Pancreas (tissue), 10 donors: ENCODE measurements around the gene GATA6. TPM values are rescaled to one million over a fixed set of nuclear protein-coding genes. Genes with fewer than 3 reads are reported as not detected.

ENCODE experiments used
- ATAC-seq, 4 donors: fragments of 200-7000 bp; cut with Tn5 transposase; one replicate each; pipeline versions ENCODE4 v1.8.0 to v1.9.1; 2020; ENCODE audit warnings: mild to moderate bottlenecking in 4 of 4, moderate library complexity in 4 of 4
- DNase-seq, 6 donors: peaks; one replicate each; pipeline ENCODE4 v3.0.0-alpha.2; 2020
- FAIRE-seq: peaks from 2 replicates; lab custom pipeline; 2012; peaks lifted over from hg19 to GRCh38; lab: Jason Lieb, UNC
- H3K27ac ChIP-seq, 4 donors: fragments of 200-600 bp; sonication (generic); 1 replicate in 3 of 4; 2 replicates in 1 of 4; pipeline versions ENCODE4 v1.5.0 to v1.8.0; 2020
- H3K27me3 ChIP-seq, 4 donors: fragments of 200-600 bp; one replicate each; pipeline ENCODE4 v1.8.0; 2021
- H3K36me3 ChIP-seq, 3 donors: fragments of 200-600 bp; sonication (generic) in 1 of 3; one replicate each; pipeline versions ENCODE4 v1.5.0 to v1.8.0; 2020 to 2021
- H3K4me1 ChIP-seq, 3 donors: fragments of 200-600 bp; one replicate each; pipeline ENCODE4 v1.8.0; 2021
- H3K4me3 ChIP-seq, 4 donors: fragments of 200-600 bp; sonication (generic) in 2 of 4; one replicate each; pipeline versions ENCODE4 v1.5.0 to v1.8.0; 2020 to 2021
- H3K9me3 ChIP-seq, 4 donors: fragments of 200-600 bp; one replicate each; pipeline ENCODE4 v1.8.0; 2021
- WGBS, 2 donors: extraction: QIAGEN DNeasy Blood & Tissue Kit; methylation state at CpG; one replicate each; pipeline ENCODE4 v1.1.7; 2013; 5-methylcytosine and 5-hydroxymethylcytosine counted together
- intact Hi-C, 3 donors: fragments of 100-400 bp; cut with DNase I; formaldehyde crosslinking; loops; one replicate each; pipeline versions ENCODE4 v1.11.1 to v1.14.2; 2022
- polyA plus RNA-seq, 2 donors: library from polyadenylated mRNA; stranded (reverse); fragments of 200-250 nt; gene quantifications; one replicate each; pipeline ENCODE4 v1.2.3, GENCODE V29; 2013
- total RNA-seq, 6 donors: library from RNA; stranded (reverse); fragmentation: NEBNext Ultra II Directional in 4 of 6; extraction: Animal tissue kit (Norgen Biotek cat#: 25700) in 4 of 6; gene quantifications; one replicate each; pipeline versions ENCODE4 v1.2.1 to v1.2.4, GENCODE V29; 2021 to 2023
- TF ChIP-seq, protein P1 (sequence below), 4 donors: fragments of 200-600 bp; sonication (generic) in 3 of 4; IDR thresholded peaks; one replicate each; pipeline versions ENCODE4 v1.5.0 to v1.8.0; 2021; ENCODE audit warnings: antibody characterized with exemption in 4 of 4
- donor health status: healthy with polysubstance abuse.
- donor health status: DM: no; HTN: no; CAD: no; lungs with moderate emphysema.
- donor health status: DM: no; HTN: no; CAD: no.
- donor health status: control.
- donor health status: control.
- donor health status: Bipolar disorder and iron deficiency.
- donor health status: DM: yes; HTN: yes; CAD: no.
- donor health status: DM: no; HTN: no; CAD: no.
- donor health status: DM: no; HTN: no; CAD: no.
- donor health status: DM: yes; HTN: yes; CAD: no.

Gene GATA6
- total and polyA plus RNA-seq, 8 donors, result 15.4 to 36.4 (median 21.8) TPM

GRCh38 chr18:22159014-22159413, 10.4 kb upstream of the GATA6 start:
- no peak overlapping the region for H3K27ac ChIP-seq
- intact Hi-C loops, result no loop called here
- no peaks in the 10 kb centered on the region for H3K9me3 ChIP-seq
- no peak overlapping the region for H3K4me3 ChIP-seq
- 41 to 47% methylated on average over 2 of the region's 2 CpGs for WGBS, 2 donors
- H3K36me3 ChIP-seq, result no peaks in the 10 kb centered on the region
- TF ChIP-seq, protein P1, sequence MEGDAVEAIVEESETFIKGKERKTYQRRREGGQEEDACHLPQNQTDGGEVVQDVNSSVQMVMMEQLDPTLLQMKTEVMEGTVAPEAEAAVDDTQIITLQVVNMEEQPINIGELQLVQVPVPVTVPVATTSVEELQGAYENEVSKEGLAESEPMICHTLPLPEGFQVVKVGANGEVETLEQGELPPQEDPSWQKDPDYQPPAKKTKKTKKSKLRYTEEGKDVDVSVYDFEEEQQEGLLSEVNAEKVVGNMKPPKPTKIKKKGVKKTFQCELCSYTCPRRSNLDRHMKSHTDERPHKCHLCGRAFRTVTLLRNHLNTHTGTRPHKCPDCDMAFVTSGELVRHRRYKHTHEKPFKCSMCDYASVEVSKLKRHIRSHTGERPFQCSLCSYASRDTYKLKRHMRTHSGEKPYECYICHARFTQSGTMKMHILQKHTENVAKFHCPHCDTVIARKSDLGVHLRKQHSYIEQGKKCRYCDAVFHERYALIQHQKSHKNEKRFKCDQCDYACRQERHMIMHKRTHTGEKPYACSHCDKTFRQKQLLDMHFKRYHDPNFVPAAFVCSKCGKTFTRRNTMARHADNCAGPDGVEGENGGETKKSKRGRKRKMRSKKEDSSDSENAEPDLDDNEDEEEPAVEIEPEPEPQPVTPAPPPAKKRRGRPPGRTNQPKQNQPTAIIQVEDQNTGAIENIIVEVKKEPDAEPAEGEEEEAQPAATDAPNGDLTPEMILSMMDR (IDR thresholded peaks at IDR 0.05), result no peak
- FAIRE-seq, result no peak
- peaks cover 0 to 7% (median 0%) of the 10 kb centered on the region in 3 donors for H3K4me1 ChIP-seq
- no peak for DNase-seq
- ATAC-seq, result no peak
- H3K27me3 ChIP-seq, result no peaks in the 10 kb centered on the region

DNA sequence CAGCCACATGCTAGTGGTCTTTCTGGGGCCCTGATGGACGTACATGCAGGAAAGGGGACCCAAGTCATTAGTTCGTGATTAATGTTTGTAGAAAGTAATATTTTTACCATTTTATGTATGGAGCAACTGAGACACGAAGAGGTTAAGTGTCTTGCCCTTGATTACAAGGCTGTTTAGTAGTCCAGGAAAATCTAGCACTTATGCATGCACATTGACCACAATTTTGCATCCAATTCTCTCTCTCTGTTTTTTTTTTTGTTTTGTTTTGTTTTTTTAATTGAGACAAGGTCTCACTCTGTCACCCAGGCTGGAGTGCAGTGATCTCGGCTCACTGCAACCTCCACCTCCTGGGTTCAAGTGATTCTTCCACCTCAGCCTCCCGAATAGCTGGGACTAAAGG, 8.3 kb upstream of the GATA6 start:
- Histone ChIP-seq H3K4me1 (peaks cover 0 to 8% (median 0%) of the 10 kb centered on the region in 3 donors), H3K9me3 (no peaks in the 10 kb centered on the region), H3K36me3 (no peaks in the 10 kb centered on the region), H3K4me3 (no peak overlapping the region), H3K27ac (no peak overlapping the region), H3K27me3 (no peaks in the 10 kb centered on the region)
- TF ChIP-seq, protein P1 (IDR thresholded peaks at IDR 0.05), result no peak
- DNase-seq (no peak), FAIRE-seq (no peak), ATAC-seq (no peak)
- intact Hi-C loops, result loop anchor here in 2 of 3 donors (10.0 kb wide), 3 partner anchors 56 to 156 kb away; no protein-coding TSS in a partner anchor
- WGBS, 2 donors, result 91 to 92% methylated on average over 5 of the region's 5 CpGs

DNA sequence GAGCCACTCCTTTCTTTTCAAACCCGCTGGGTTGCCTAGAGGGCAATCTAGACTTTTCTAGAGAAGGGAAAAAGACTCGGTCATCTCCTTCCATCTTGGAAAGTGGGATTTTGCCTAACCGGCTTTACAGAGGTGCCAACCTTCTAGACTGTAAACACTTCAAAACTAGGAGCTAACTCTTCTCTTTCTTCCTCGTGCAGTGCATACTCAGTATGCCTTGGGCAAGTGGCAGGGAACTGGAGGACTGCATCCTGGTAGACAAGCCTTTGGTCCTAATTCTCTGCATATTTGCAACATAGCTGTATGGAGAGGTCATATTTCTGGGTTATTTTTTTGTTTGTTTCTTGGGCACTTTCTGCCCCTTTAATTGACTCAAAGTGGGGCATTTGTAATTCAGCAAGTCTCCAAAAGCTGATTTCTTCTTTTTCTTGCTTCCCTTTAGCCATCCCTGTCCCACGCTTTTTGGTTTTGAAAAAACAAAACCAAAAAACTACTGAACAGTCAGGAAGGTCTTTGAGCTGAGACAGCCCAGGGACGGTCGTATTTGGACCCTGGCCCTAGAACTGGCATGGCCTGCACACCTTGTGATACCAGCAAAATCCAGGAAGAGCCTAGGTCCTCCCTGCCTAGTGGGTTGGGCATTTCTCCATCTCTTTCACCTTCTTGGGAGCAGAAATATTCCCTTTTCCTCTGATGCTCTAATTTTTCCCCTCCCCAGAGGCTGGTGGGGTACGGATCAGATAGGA, 5.8 kb upstream of the GATA6 start:
- ATAC-seq (no peak), FAIRE-seq (no peak), DNase-seq (no peak)
- Histone ChIP-seq H3K4me1 (peaks cover 0 to 8% (median 0%) of the 10 kb centered on the region in 3 donors), H3K36me3 (no peaks in the 10 kb centered on the region), H3K4me3 (no peak overlapping the region), H3K9me3 (no peaks in the 10 kb centered on the region), H3K27ac (peak overlapping the region in 1 of 4 donors; percentile 99), H3K27me3 (no peaks in the 10 kb centered on the region)
- TF ChIP-seq, protein P1 (IDR thresholded peaks at IDR 0.05), result no peak
- 62 to 67% methylated on average over 8 of the region's 8 CpGs for WGBS, 2 donors
- intact Hi-C loops, result loop anchor here in 2 of 3 donors (10.0 kb wide), 3 partner anchors 59 to 159 kb away; no protein-coding TSS in a partner anchor

DNA sequence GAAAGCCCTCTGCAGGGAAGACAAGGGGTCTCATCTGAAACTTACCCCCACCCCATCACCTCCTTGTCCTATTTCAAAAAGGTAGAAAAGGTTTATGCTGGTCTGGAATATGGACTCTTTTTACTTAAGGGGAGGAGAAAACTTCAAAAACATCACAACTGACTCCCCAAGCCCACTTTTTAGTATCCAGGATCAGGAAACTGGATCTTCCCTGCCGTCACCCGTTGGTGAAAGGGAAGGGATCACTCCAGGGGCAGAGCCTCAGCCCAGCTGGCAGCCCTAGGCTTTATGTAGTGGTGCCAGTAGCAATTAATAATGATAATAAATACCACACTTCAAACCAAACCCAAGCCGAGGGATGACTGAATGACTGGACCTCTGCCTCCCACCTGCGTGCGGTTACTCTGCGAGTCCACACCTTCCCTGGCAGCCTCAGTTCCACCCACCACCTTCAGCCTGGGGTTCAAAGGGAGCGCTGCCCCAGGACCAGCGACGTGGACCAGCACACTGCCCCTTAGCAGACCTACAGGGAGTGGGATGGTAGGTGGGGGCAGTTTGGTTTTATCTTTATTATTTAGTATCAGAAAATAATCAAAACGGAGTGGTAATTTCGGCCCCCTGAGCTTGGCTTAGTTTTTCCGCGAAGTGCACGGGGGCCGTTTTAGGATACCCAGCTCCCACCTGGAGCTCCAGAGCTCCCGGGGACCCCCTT, 4.9 kb upstream of the GATA6 start:
- FAIRE-seq (no peak), ATAC-seq (peak; percentile 1 to 12 (median 6)), DNase-seq (peak; percentile 60 to 69 (median 66))
- 19 to 20% methylated on average over 16 of the region's 16 CpGs for WGBS, 2 donors
- Histone ChIP-seq H3K4me1 (peaks cover 0 to 8% (median 0%) of the 10 kb centered on the region in 3 donors), H3K27ac (peak overlapping the region; percentile 83 to 99 (median 96)), H3K36me3 (no peaks in the 10 kb centered on the region), H3K4me3 (peak overlapping the region; percentile 20 to 90 (median 78)), H3K27me3 (no peaks in the 10 kb centered on the region), H3K9me3 (no peaks in the 10 kb centered on the region)
- intact Hi-C loops, result loop anchor here in 2 of 3 donors (5.0 to 10.0 kb wide), 4 partner anchors 60 to 160 kb away; no protein-coding TSS in a partner anchor
- TF ChIP-seq, protein P1 (IDR thresholded peaks at IDR 0.05), result no peak
